ENCODE results near the gene CHRND.

CHRND gene

GRCh38 chr2:232502911-232503808 is 22.8 kb upstream of the CHRND start:
- no peak for TF ChIP-seq CTCF (IDR thresholded peaks at IDR 0.05)

- TF ChIP-seq CTCF (IDR thresholded peaks at IDR 0.05), result no peak
These were observed 22.1 kb upstream of the CHRND start for GRCh38 chr2:232503809-232504323.

GRCh38 chr2:232504438-232504837 is 21.5 kb upstream of the CHRND start:
- TF ChIP-seq CTCF (IDR thresholded peaks at IDR 0.05), result no peak

DNA sequence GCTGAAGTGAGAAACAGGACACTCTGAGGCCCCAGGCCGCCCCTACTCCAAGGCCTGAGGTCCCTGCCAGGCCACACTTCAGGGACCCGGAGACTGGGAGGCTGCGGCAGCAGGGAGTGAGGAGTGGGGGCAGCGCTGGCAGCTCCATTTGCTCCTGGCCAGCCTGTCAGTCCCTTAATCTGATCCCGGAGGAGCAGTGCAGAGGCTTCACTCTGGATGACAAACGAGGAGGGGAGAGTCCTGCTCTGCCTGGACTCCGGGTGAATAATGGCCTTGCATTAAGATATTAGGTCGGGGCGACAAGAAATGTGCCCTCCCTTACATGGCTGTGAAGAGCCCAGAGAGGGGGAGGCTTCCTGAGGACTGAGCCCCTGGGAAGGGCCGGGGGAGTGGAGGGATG is 20.1 kb upstream of the CHRND start:
- TF ChIP-seq CTCF (IDR thresholded peaks at IDR 0.05), result no peak

GRCh38 chr2:232506709-232507108 is 19.3 kb upstream of the CHRND start:
- TF ChIP-seq CTCF (IDR thresholded peaks at IDR 0.05), result no peak

GRCh38 chr2:232508251-232508650 is 17.7 kb upstream of the CHRND start:
- no peak for TF ChIP-seq CTCF (IDR thresholded peaks at IDR 0.05)

- TF ChIP-seq CTCF (IDR thresholded peaks at IDR 0.05), result no peak
These were observed 14.5 kb upstream of the CHRND start for GRCh38 chr2:232511336-232511890.

All from LNCAP (cell line).